Calu3 (cell line): ENCODE results near the gene FIG4. TPM values are rescaled to one million over a fixed set of nuclear protein-coding genes. Genes with fewer than 3 reads are reported as not detected.

Experiments
- BruUV-seq: library from RNA; stranded (reverse); fragments of 400-500 nt; replicated peaks from 2 replicates; lab custom pipeline; 2021; lab: Mats Ljungman, UMichigan
- CTCF ChIA-PET: fragments of 300-600 bp; sonication (Branson Sonifier 250); formaldehyde crosslinking; loops from one replicate; lab custom pipeline; 2022; ENCODE audit warnings: antibody characterized with exemption; lab: Charles Lee
- DNase-seq: peaks from one replicate; pipeline ENCODE4 v3.0.0; 2022
- H3K27ac Mint-ChIP-seq: one replicate; pipeline ENCODE4 v1.8.0; 2022; ENCODE audit warnings: mixed read lengths; ENCODE audit not compliant: unreplicated experiment
- H3K27me3 Mint-ChIP-seq: one replicate; pipeline ENCODE4 v1.8.0; 2022; ENCODE audit warnings: mixed read lengths; ENCODE audit not compliant: unreplicated experiment
- H3K36me3 Mint-ChIP-seq: one replicate; pipeline ENCODE4 v1.8.0; 2022; ENCODE audit warnings: mild to moderate bottlenecking, moderate library complexity, mixed read lengths; ENCODE audit not compliant: insufficient read depth, unreplicated experiment
- H3K4me1 Mint-ChIP-seq: one replicate; pipeline ENCODE4 v1.8.0; 2022; ENCODE audit warnings: mild to moderate bottlenecking, low read depth, mixed read lengths; ENCODE audit not compliant: unreplicated experiment
- H3K4me3 Mint-ChIP-seq: one replicate; pipeline ENCODE4 v1.8.0; 2022; ENCODE audit warnings: mild to moderate bottlenecking, low read depth, moderate library complexity, mixed read lengths; ENCODE audit not compliant: unreplicated experiment
- H3K9me3 Mint-ChIP-seq: one replicate; pipeline ENCODE4 v1.8.0; 2022; ENCODE audit warnings: low read depth, mixed read lengths; ENCODE audit not compliant: unreplicated experiment
- intact Hi-C: fragments of 100-400 bp; cut with micrococcal nuclease; formaldehyde crosslinking; loops from one replicate; pipeline ENCODE4 v1.10.0; 2022; ENCODE audit not compliant: unreplicated experiment
- total RNA-seq: library from RNA; stranded (reverse); gene quantifications from 2 replicates; pipeline ENCODE4 v1.2.3, GENCODE V29; 2022
- TF ChIP-seq, protein P1 (sequence below): fragments of 200-600 bp; IDR thresholded peaks from one replicate; pipeline ENCODE4 v1.8.0; 2022; ENCODE audit warnings: antibody characterized with exemption; ENCODE audit not compliant: unreplicated experiment

Gene FIG4
- total RNA-seq, 1 experiment from 2014 or later = 14.7 TPM

DNA sequence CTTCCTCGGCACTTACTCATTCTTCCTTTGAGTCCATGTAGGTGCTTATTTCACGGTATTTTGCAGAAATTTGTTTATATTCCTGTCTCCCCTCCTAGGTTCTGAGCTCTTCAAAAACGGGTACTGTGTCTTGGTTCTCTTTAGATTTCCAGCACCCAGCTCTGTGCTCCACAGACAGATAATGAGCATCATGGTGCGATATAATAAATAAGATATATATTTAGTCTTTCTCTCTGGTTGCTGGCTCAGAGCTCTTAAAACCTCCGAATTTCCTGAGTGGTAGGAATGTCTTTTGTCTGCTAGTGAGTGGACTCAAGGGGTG lies 179.0 kb downstream of the FIG4 start:
- CTCF ChIA-PET = no interaction called here
- Mint-ChIP-seq H3K27me3 (no peaks in the 10 kb centered on the region), H3K9me3 (no peaks in the 10 kb centered on the region), H3K27ac (no peak overlapping the region), H3K4me1 (no peaks in the 10 kb centered on the region), H3K36me3 (no peaks in the 10 kb centered on the region), H3K4me3 (no peak overlapping the region)
- DNase-seq = no peak
- TF ChIP-seq, protein P1, sequence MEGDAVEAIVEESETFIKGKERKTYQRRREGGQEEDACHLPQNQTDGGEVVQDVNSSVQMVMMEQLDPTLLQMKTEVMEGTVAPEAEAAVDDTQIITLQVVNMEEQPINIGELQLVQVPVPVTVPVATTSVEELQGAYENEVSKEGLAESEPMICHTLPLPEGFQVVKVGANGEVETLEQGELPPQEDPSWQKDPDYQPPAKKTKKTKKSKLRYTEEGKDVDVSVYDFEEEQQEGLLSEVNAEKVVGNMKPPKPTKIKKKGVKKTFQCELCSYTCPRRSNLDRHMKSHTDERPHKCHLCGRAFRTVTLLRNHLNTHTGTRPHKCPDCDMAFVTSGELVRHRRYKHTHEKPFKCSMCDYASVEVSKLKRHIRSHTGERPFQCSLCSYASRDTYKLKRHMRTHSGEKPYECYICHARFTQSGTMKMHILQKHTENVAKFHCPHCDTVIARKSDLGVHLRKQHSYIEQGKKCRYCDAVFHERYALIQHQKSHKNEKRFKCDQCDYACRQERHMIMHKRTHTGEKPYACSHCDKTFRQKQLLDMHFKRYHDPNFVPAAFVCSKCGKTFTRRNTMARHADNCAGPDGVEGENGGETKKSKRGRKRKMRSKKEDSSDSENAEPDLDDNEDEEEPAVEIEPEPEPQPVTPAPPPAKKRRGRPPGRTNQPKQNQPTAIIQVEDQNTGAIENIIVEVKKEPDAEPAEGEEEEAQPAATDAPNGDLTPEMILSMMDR = no peak
- BruUV-seq = no TSS peak
- intact Hi-C loops = no loop called here

DNA sequence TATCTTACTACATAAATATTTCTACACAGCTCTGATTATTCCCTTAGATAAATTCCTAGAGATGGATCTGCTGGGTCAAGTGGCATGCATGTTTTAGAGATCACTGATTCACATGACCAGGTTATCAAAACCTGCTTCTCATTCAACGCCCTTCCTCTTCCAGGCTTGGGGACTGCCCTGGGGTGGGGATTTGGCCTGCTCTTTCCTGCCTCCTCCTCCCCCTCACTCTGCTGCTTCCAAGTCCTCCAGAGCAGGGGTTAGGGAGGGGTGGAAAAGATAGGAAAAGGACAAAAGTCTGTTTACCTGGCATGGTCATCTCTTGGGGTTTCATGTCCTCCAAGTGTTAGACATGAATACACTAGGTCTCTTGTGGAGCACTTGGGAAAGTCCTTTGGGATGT lies 181.5 kb downstream of the FIG4 start:
- Mint-ChIP-seq H3K27ac (no peak overlapping the region), H3K9me3 (peaks cover 3% of the 10 kb centered on the region), H3K4me1 (no peaks in the 10 kb centered on the region), H3K4me3 (no peak overlapping the region), H3K27me3 (no peaks in the 10 kb centered on the region), H3K36me3 (no peaks in the 10 kb centered on the region)
- CTCF ChIA-PET = no interaction called here
- no peak for DNase-seq
- TF ChIP-seq, protein P1 = no peak
- intact Hi-C loops = no loop called here
- BruUV-seq = no TSS peak

DNA sequence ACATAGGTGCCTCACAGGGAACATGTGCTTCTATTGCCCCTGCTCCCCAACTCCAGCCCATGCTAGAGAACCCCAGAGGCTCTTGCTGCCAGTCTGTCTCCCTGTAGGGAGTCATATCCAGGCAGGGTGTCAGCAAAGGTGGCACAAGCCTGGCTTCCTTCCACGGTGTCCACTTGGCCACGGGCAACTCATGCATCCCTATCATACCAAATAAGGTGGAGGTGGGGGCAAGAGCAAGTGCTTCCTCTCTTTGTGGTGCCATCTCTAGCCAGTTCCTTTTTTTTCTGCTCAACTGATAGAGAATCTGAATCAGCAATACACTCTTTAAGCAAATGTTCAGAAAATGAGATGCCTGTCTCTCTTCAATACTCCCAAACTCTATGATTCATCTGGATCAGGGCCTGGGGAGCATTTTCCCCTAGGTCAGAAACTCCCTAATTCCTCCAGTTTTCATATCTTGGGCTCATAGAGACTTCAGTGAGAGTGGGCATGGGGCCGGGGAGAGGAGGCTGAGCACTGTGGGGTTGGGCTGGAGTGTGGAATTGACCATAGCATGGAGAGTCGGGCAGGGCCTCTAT lies 182.0 kb downstream of the FIG4 start:
- H3K27ac Mint-ChIP-seq = no peak overlapping the region
- DNase-seq = no peak
- no peak overlapping the region for H3K4me3 Mint-ChIP-seq
- H3K9me3 Mint-ChIP-seq = peaks cover 3% of the 10 kb centered on the region
- no peaks in the 10 kb centered on the region for H3K36me3 Mint-ChIP-seq
- H3K4me1 Mint-ChIP-seq = peaks cover under 1% of the 10 kb centered on the region
- H3K27me3 Mint-ChIP-seq = no peaks in the 10 kb centered on the region
- intact Hi-C loops = no loop called here
- CTCF ChIA-PET = no interaction called here
- BruUV-seq = no TSS peak
- TF ChIP-seq, protein P1 = no peak

DNA sequence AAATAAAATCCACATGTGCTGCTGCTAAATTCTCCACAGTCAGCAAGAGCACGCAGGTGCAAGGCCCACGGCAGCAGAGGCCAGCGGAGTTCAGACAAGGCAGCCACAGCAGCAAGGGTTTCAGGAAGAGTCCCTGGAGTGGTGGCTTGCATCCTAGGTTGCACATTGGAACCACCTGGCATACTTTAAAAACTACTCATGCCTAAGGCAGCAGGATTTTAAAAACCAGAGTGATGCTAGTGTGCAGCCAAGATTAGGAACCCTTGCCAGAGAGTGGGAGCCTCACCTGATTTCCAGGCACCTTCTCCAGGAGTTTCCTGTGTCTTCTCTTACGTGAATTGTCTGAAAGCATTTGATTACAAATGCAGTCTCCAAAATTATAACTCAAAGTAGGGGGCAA lies 183.0 kb downstream of the FIG4 start:
- Mint-ChIP-seq H3K36me3 (no peaks in the 10 kb centered on the region), H3K27ac (no peak overlapping the region), H3K4me3 (no peak overlapping the region), H3K27me3 (no peaks in the 10 kb centered on the region), H3K4me1 (peaks cover 8% of the 10 kb centered on the region), H3K9me3 (peaks cover 3% of the 10 kb centered on the region)
- no peak for DNase-seq
- intact Hi-C loops = no loop called here
- TF ChIP-seq, protein P1 = no peak
- BruUV-seq = no TSS peak
- CTCF ChIA-PET = no interaction called here
